Fibroblast of pulmonary artery (primary cell): ENCODE results near the gene YJU2.
"Not testable (repeated sequence)": the region's sequence is repeated elsewhere in the genome, so short reads cannot be mapped to it uniquely, and the experiment has no call there.

Source experiments
- DNase-seq: peaks from one replicate; pipeline ENCODE4 v3.0.0-alpha.2; 2010; ENCODE audit warnings: low read depth
- H3K4me3 ChIP-seq: replicated peaks from 2 replicates; pipeline ENCODE4 v1.5.1; 2011; ENCODE audit warnings: low read depth, mild to moderate bottlenecking, control low read depth, low read length, moderate library complexity
- TF ChIP-seq, protein P1 (sequence below): IDR thresholded peaks from 2 replicates; pipeline ENCODE4 v1.5.1; 2011; ENCODE audit warnings: mild to moderate bottlenecking, control low read depth, low read length, inconsistent platforms; ENCODE audit errors: missing control alignments

The YJU2 gene

GRCh38 chr19:4217429-4218264 lies 29.2 kb upstream of the YJU2 start:
- no peak overlapping the region for H3K4me3 ChIP-seq
- DNase-seq, result no peak
- TF ChIP-seq, protein P1, sequence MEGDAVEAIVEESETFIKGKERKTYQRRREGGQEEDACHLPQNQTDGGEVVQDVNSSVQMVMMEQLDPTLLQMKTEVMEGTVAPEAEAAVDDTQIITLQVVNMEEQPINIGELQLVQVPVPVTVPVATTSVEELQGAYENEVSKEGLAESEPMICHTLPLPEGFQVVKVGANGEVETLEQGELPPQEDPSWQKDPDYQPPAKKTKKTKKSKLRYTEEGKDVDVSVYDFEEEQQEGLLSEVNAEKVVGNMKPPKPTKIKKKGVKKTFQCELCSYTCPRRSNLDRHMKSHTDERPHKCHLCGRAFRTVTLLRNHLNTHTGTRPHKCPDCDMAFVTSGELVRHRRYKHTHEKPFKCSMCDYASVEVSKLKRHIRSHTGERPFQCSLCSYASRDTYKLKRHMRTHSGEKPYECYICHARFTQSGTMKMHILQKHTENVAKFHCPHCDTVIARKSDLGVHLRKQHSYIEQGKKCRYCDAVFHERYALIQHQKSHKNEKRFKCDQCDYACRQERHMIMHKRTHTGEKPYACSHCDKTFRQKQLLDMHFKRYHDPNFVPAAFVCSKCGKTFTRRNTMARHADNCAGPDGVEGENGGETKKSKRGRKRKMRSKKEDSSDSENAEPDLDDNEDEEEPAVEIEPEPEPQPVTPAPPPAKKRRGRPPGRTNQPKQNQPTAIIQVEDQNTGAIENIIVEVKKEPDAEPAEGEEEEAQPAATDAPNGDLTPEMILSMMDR, result no peak

- DNase-seq, H3K4me3 ChIP-seq: not testable (repeated sequence)
Measured at GRCh38 chr19:4218523-4218922, 28.4 kb upstream of the YJU2 start.

DNA sequence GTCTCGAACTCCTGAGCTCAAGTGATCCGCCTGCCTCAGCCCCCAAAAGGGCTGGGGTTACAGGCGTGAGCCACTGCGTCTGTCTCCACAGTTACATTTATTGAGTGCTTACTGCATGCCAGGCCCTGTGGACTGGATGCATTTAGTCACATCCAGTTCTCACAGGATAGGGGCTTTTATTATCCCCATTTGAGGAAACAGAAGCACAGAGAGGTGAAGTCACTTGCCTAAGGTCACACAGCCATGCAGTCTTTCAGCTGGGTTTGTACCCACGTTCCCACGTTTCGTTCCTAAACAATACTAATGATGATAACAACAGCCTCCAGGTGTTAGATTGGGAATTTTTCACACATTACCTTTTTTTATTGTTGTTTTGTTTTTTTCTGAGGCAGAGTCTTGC lies 26.7 kb upstream of the YJU2 start:
- H3K4me3 ChIP-seq, result no peak overlapping the region
- DNase-seq, result no peak
- TF ChIP-seq, protein P1, result no peak

GRCh38 chr19:4224470-4224869 lies 22.4 kb upstream of the YJU2 start:
- no peak overlapping the region for H3K4me3 ChIP-seq
- DNase-seq, result no peak
- TF ChIP-seq, protein P1, result no peak

GRCh38 chr19:4225885-4226284 lies 21.0 kb upstream of the YJU2 start:
- TF ChIP-seq, protein P1, result no peak
- DNase-seq, result no peak
- no peak overlapping the region for H3K4me3 ChIP-seq

DNA sequence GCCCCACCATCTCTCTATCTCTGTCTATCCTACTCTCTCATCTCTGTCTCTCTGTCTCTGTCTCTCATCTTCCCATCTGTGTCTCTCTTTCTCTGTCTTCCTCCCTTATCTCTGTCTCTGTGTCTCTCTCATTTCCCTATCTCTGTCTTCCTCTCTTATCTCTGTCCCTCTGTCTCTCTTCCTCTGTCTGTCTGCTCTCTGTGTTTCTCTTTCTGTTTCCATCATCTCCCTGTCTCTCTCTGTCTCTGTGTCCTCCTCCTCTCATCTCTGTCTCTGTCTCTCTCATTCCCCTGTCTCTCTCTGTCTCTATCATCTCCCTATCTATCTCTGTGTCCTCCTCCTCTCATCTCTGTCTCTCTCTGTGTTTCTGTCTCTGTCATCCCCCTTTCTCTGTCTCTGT lies 19.1 kb upstream of the YJU2 start:
- TF ChIP-seq, protein P1, result no peak
- DNase-seq, result no peak
- H3K4me3 ChIP-seq, result no peak overlapping the region

DNA sequence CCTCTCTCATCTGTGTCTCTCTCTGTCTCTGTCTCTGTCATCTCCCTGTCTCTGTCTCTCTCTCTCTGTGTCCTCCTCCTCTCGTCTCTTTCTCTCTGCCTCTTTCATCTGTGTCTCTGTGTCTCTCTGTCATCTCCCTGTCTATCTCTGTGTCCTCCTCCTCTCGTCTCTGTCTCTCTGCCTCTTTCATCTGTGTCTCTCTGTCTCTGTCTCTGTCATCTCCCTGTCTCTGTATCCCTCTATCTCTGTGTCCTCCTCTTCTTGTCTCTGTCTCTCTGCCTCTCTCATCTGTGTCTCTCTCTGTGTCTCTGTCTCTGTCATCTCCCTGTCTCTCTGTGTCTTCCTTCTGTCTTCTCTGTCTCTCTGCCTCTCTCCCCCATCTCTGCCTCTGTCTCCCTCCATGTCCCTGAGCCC lies 18.1 kb upstream of the YJU2 start:
- TF ChIP-seq, protein P1, result no peak
- DNase-seq, result no peak
- no peak overlapping the region for H3K4me3 ChIP-seq
